H9 (cell line): ENCODE measurements around the gene TM9SF3. TPM values are rescaled to one million over a fixed set of nuclear protein-coding genes. Genes with fewer than 3 reads are reported as not detected.

ENCODE experiments used
- DNase-seq: peaks from one replicate; pipeline ENCODE4 v3.0.0-alpha.2; 2017
- H2AFZ ChIP-seq: one replicate; pipeline ENCODE4 v1.6.1; 2013; ENCODE audit warnings: mild to moderate bottlenecking, low read length, control low read depth, moderate library complexity
- H2AK5ac ChIP-seq: 2 replicates; pipeline ENCODE4 v1.6.1; 2013; ENCODE audit warnings: low read length, control low read depth, mixed read lengths; ENCODE audit not compliant: insufficient read length
- H2BK120ac ChIP-seq: one replicate; pipeline ENCODE4 v1.6.1; 2013; ENCODE audit warnings: low read depth, mild to moderate bottlenecking, low read length, control low read depth, inconsistent platforms; ENCODE audit not compliant: poor library complexity, severe bottlenecking
- H2BK12ac ChIP-seq: 2 replicates; pipeline ENCODE4 v1.6.1; 2013; ENCODE audit warnings: low read length, control low read depth, mixed read lengths, low read depth; ENCODE audit not compliant: insufficient read length
- H2BK15ac ChIP-seq: 2 replicates; pipeline ENCODE4 v1.6.1; 2013; ENCODE audit warnings: low read depth, low read length, control low read depth
- H2BK20ac ChIP-seq: one replicate; pipeline ENCODE4 v1.6.1; 2013; ENCODE audit warnings: low read depth, mild to moderate bottlenecking, low read length, control low read depth, inconsistent platforms; ENCODE audit not compliant: poor library complexity, severe bottlenecking
- H2BK5ac ChIP-seq: 2 replicates; pipeline ENCODE4 v1.6.1; 2013; ENCODE audit warnings: low read length, control low read depth, mixed read lengths; ENCODE audit not compliant: insufficient read length
- H3K14ac ChIP-seq: 2 replicates; pipeline ENCODE4 v1.6.1; 2013; ENCODE audit warnings: low read length, control low read depth; ENCODE audit not compliant: insufficient read depth
- H3K18ac ChIP-seq: 2 replicates; pipeline ENCODE4 v1.6.1; 2013; ENCODE audit warnings: low read depth, mild to moderate bottlenecking, mixed read lengths, low read length, control low read depth; ENCODE audit not compliant: insufficient read length
- H3K23ac ChIP-seq: 2 replicates; pipeline ENCODE4 v1.6.1; 2013; ENCODE audit warnings: low read length, control low read depth, mixed read lengths, low read depth; ENCODE audit not compliant: insufficient read length
- H3K23me2 ChIP-seq: 2 replicates; pipeline ENCODE4 v1.6.1; 2013; ENCODE audit warnings: low read depth, mild to moderate bottlenecking, mixed read lengths, low read length, control low read depth; ENCODE audit not compliant: insufficient read length, poor library complexity, severe bottlenecking
- H3K27ac ChIP-seq: 2 replicates; pipeline ENCODE4 v1.5.1; 2013; ENCODE audit warnings: low read length, control low read depth, mixed read lengths, low read depth; ENCODE audit not compliant: insufficient read length
- H3K27me3 ChIP-seq: 2 replicates; pipeline ENCODE4 v1.6.1; 2013; ENCODE audit warnings: low read length, control low read depth, inconsistent platforms; ENCODE audit not compliant: insufficient read depth
- H3K4ac ChIP-seq: 2 replicates; pipeline ENCODE4 v1.6.1; 2013; ENCODE audit warnings: low read depth, mild to moderate bottlenecking, control low read depth, inconsistent platforms, low read length, moderate library complexity
- H3K4me1 ChIP-seq: 2 replicates; pipeline ENCODE4 v1.6.1; 2013; ENCODE audit warnings: low read length, control low read depth, inconsistent platforms; ENCODE audit not compliant: insufficient read depth
- H3K4me2 ChIP-seq: 2 replicates; pipeline ENCODE4 v1.6.1; 2013; ENCODE audit warnings: low read length, control low read depth, mixed read lengths; ENCODE audit not compliant: insufficient read length, insufficient read depth
- H3K56ac ChIP-seq: 2 replicates; pipeline ENCODE4 v1.6.1; 2013; ENCODE audit warnings: low read depth, mild to moderate bottlenecking, mixed read lengths, low read length, control low read depth; ENCODE audit not compliant: insufficient read length
- H3K79me1 ChIP-seq: 2 replicates; pipeline ENCODE4 v1.6.1; 2013; ENCODE audit warnings: low read depth, mild to moderate bottlenecking, moderate library complexity, low read length, control low read depth, inconsistent platforms; ENCODE audit not compliant: insufficient read depth, poor library complexity, severe bottlenecking
- H3K79me2 ChIP-seq: 2 replicates; pipeline ENCODE4 v1.6.1; 2013; ENCODE audit warnings: low read length, control low read depth, inconsistent platforms; ENCODE audit not compliant: insufficient read depth
- H3K9ac ChIP-seq: 2 replicates; pipeline ENCODE4 v1.6.1; 2013; ENCODE audit warnings: low read length, control low read depth, mixed read lengths; ENCODE audit not compliant: insufficient read length; ENCODE audit errors: extremely low read depth
- H3K9me3 ChIP-seq: one replicate; pipeline ENCODE4 v1.6.1; 2013; ENCODE audit warnings: low read depth, low read length, inconsistent platforms; ENCODE audit not compliant: control insufficient read depth
- H3T11ph ChIP-seq: one replicate; pipeline ENCODE4 v1.6.1; 2013; ENCODE audit warnings: mild to moderate bottlenecking, low read length, control low read depth, inconsistent platforms
- H4K20me1 ChIP-seq: one replicate; pipeline ENCODE4 v1.6.1; 2013; ENCODE audit not compliant: control insufficient read depth, insufficient read length, insufficient read depth
- H4K5ac ChIP-seq: 2 replicates; pipeline ENCODE4 v1.6.1; 2013; ENCODE audit warnings: low read depth, mild to moderate bottlenecking, mixed read lengths, low read length, control low read depth; ENCODE audit not compliant: insufficient read length
- H4K8ac ChIP-seq: replicated peaks from 2 replicates; pipeline ENCODE4 v1.6.1; 2013; ENCODE audit warnings: low read length, control low read depth, mixed read lengths, low read depth; ENCODE audit not compliant: insufficient read length
- H4K91ac ChIP-seq: 2 replicates; pipeline ENCODE4 v1.6.1; 2013; ENCODE audit warnings: low read depth, mild to moderate bottlenecking, moderate library complexity, mixed read lengths, low read length, control low read depth; ENCODE audit not compliant: insufficient read length
- H3K27ac Mint-ChIP-seq, 3 experiments: 2 replicates in 2 of 3; 3 replicates in 1 of 3; pipeline ENCODE4 v1.8.0; 2020 to 2021; ENCODE audit warnings: mixed read lengths in 3 of 3, mild to moderate bottlenecking in 1 of 3, moderate library complexity in 1 of 3
- H3K27me3 Mint-ChIP-seq: 2 replicates; pipeline ENCODE4 v1.8.0; 2021; ENCODE audit warnings: low read depth, mild to moderate bottlenecking, moderate library complexity, mixed read lengths
- H3K36me3 Mint-ChIP-seq, 3 experiments: 2 replicates in 2 of 3; 3 replicates in 1 of 3; pipeline ENCODE4 v1.8.0; 2020 to 2021; ENCODE audit warnings: low read depth in 3 of 3, mixed read lengths in 3 of 3; ENCODE audit not compliant: insufficient read depth in 1 of 3
- H3K4me1 Mint-ChIP-seq, 2 experiments: 2 replicates each; pipeline ENCODE4 v1.8.0; 2020; ENCODE audit warnings: mixed read lengths in 2 of 2
- H3K4me3 Mint-ChIP-seq, 2 experiments: 2 replicates in 1 of 2; 3 replicates in 1 of 2; pipeline ENCODE4 v1.8.0; 2020 to 2021; ENCODE audit warnings: mild to moderate bottlenecking in 2 of 2, mixed read lengths in 2 of 2, moderate library complexity in 1 of 2
- H3K9me3 Mint-ChIP-seq, 2 experiments: 2 replicates in 1 of 2; 3 replicates in 1 of 2; pipeline ENCODE4 v1.8.0; 2020; ENCODE audit warnings: mild to moderate bottlenecking in 2 of 2, mixed read lengths in 2 of 2, moderate library complexity in 1 of 2
- CTCF ChIP-seq: fragments of 200-600 bp; sonication (generic); conservative IDR thresholded peaks from 3 replicates; pipeline ENCODE4 v1.8.0; 2021; ENCODE audit warnings: antibody characterized with exemption, mild to moderate bottlenecking
- WGBS: extraction: QIAGEN DNeasy Blood & Tissue Kit; methylation state at CpG from one replicate; pipeline ENCODE4 v1.1.7; 2013; ENCODE audit warnings: missing lambda C conversion rate, low lambda C conversion rate, mixed read lengths; ENCODE audit not compliant: insufficient read length; ENCODE audit errors: extremely low coverage; 5-methylcytosine and 5-hydroxymethylcytosine counted together
- total RNA-seq: library from RNA; stranded (reverse); gene quantifications from 2 replicates; pipeline ENCODE4 v1.2.1, GENCODE V29; 2021

TM9SF3 gene
- total RNA-seq, 1 experiment from 2014 or later: 120 TPM

GRCh38 chr10:96606216-96606615 lies 19.4 kb upstream of the TM9SF3 start:
- H3K56ac ChIP-seq: no peak overlapping the region
- H2BK20ac ChIP-seq: no peak overlapping the region
- H3K4ac ChIP-seq: no peak overlapping the region
- no peak overlapping the region for H2BK120ac ChIP-seq
- H3K9ac ChIP-seq: no peak overlapping the region
- no peak overlapping the region for H4K5ac ChIP-seq
- H3K9me3 Mint-ChIP-seq: no peaks in the 10 kb centered on the region
- no peak overlapping the region for H3K14ac ChIP-seq
- no peak for TF ChIP-seq CTCF
- no peak for DNase-seq
- no peak overlapping the region for H3K4me3 Mint-ChIP-seq
- no peaks in the 10 kb centered on the region for H3K79me2 ChIP-seq
- H3K4me2 ChIP-seq: no peak overlapping the region
- no peak overlapping the region for H2BK15ac ChIP-seq
- no peak overlapping the region for H3K27ac ChIP-seq
- no peaks in the 10 kb centered on the region for H3K4me1 ChIP-seq
- H4K91ac ChIP-seq: no peak overlapping the region
- no peaks in the 10 kb centered on the region for H3K27me3 ChIP-seq
- H3K23me2 ChIP-seq: no peaks in the 10 kb centered on the region
- H3K18ac ChIP-seq: no peak overlapping the region
- H3T11ph ChIP-seq: no peak overlapping the region
- no peaks in the 10 kb centered on the region for H3K79me1 ChIP-seq
- no peak overlapping the region for H2AFZ ChIP-seq
- H3K27ac Mint-ChIP-seq: peak overlapping the region in 2 of 3 experiments; percentile 41 to 69; a peak in 3 of 7 replicates
- no peak overlapping the region for H2BK5ac ChIP-seq
- H3K9me3 ChIP-seq: no peaks in the 10 kb centered on the region
- WGBS: no CpG with 5 or more reads among the region's 4 CpGs
- H3K23ac ChIP-seq: no peak overlapping the region
- no peak overlapping the region for H4K8ac ChIP-seq
- peaks cover 10 to 15% of the 10 kb centered on the region in 2 experiments for H3K4me1 Mint-ChIP-seq
- no peaks in the 10 kb centered on the region for H3K36me3 Mint-ChIP-seq
- H4K20me1 ChIP-seq: no peaks in the 10 kb centered on the region
- H3K27me3 Mint-ChIP-seq: no peaks in the 10 kb centered on the region
- H2AK5ac ChIP-seq: no peak overlapping the region
- no peak overlapping the region for H2BK12ac ChIP-seq
